Thymus (tissue), 14 donors: ENCODE results near the gene ZBED4. TPM values are rescaled to one million over a fixed set of nuclear protein-coding genes. Genes with fewer than 3 reads are reported as not detected.

Source experiments
- DNase-seq, 9 donors: peaks; one replicate each; pipeline ENCODE4 v3.0.0-alpha.2; 2013; ENCODE audit warnings: low spot score in 9 of 9, low read depth in 6 of 9, missing footprints in 1 of 9
- H3K27ac ChIP-seq, 2 donors: one replicate each; pipeline ENCODE4 v1.5.1; 2013; ENCODE audit warnings: control low read depth in 1 of 2, low read depth in 1 of 2, low read length in 1 of 2, mild to moderate bottlenecking in 1 of 2, moderate library complexity in 1 of 2
- H3K27me3 ChIP-seq, 2 donors: one replicate each; pipeline ENCODE4 v1.5.1; 2013; ENCODE audit warnings: low read length in 1 of 2; ENCODE audit not compliant: control insufficient read depth in 2 of 2, insufficient read depth in 1 of 2
- H3K36me3 ChIP-seq, 2 donors: one replicate each; pipeline ENCODE4 v1.5.1; 2013; ENCODE audit warnings: low read length in 1 of 2, mild to moderate bottlenecking in 1 of 2, moderate library complexity in 1 of 2; ENCODE audit not compliant: control insufficient read depth in 2 of 2, insufficient read depth in 2 of 2
- H3K4me1 ChIP-seq, 2 donors: one replicate each; pipeline ENCODE4 v1.5.1; 2013; ENCODE audit warnings: low read length in 2 of 2; ENCODE audit not compliant: control insufficient read depth in 2 of 2, insufficient read depth in 2 of 2
- H3K4me3 ChIP-seq, 2 donors: one replicate each; pipeline ENCODE4 v1.5.1; 2013; ENCODE audit warnings: low read length in 2 of 2, control low read depth in 1 of 2, mild to moderate bottlenecking in 1 of 2
- H3K9me3 ChIP-seq, 2 donors: one replicate each; pipeline ENCODE4 v1.5.1; 2013; ENCODE audit warnings: low read length in 1 of 2, mild to moderate bottlenecking in 1 of 2; ENCODE audit not compliant: control insufficient read depth in 2 of 2, insufficient read depth in 1 of 2
- WGBS: extraction: QIAGEN DNeasy Blood & Tissue Kit; methylation state at CpG from one replicate; pipeline ENCODE4 v1.1.7; 2013; 5-methylcytosine and 5-hydroxymethylcytosine counted together
- long read RNA-seq, 10 donors: transcript quantifications; one replicate each; lab custom pipeline, GENCODE V29; 2026
- polyA plus RNA-seq: library from polyadenylated mRNA; stranded (reverse); fragments of 200-250 nt; gene quantifications from one replicate; pipeline ENCODE4 v1.2.3, GENCODE V29; 2013
- total RNA-seq: library from RNA; stranded (reverse); fragments of 120-200 nt; gene quantifications from one replicate; pipeline ENCODE4 v1.2.4, GENCODE V29; 2013
- donor health status: healthy.

ZBED4 gene, protein sequence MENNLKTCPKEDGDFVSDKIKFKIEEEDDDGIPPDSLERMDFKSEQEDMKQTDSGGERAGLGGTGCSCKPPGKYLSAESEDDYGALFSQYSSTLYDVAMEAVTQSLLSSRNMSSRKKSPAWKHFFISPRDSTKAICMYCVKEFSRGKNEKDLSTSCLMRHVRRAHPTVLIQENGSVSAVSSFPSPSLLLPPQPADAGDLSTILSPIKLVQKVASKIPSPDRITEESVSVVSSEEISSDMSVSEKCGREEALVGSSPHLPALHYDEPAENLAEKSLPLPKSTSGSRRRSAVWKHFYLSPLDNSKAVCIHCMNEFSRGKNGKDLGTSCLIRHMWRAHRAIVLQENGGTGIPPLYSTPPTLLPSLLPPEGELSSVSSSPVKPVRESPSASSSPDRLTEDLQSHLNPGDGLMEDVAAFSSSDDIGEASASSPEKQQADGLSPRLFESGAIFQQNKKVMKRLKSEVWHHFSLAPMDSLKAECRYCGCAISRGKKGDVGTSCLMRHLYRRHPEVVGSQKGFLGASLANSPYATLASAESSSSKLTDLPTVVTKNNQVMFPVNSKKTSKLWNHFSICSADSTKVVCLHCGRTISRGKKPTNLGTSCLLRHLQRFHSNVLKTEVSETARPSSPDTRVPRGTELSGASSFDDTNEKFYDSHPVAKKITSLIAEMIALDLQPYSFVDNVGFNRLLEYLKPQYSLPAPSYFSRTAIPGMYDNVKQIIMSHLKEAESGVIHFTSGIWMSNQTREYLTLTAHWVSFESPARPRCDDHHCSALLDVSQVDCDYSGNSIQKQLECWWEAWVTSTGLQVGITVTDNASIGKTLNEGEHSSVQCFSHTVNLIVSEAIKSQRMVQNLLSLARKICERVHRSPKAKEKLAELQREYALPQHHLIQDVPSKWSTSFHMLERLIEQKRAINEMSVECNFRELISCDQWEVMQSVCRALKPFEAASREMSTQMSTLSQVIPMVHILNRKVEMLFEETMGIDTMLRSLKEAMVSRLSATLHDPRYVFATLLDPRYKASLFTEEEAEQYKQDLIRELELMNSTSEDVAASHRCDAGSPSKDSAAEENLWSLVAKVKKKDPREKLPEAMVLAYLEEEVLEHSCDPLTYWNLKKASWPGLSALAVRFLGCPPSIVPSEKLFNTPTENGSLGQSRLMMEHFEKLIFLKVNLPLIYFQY
- total RNA-seq = 9.9 TPM
- polyA plus RNA-seq = 6.4 TPM
- long read RNA-seq, donor 1 = 0 reads
- long read RNA-seq, donor 2, full-length matches to known transcripts = 11 of 11 reads
- long read RNA-seq, donor 2, partial matches to known transcripts = 0 of 11 reads
- long read RNA-seq, donor 2, other reads (novel, unspliced or antisense) = 0 of 11 reads
- long read RNA-seq, donor 3, full-length matches to known transcripts = 5 of 5 reads
- long read RNA-seq, donor 3, partial matches to known transcripts = 0 of 5 reads
- long read RNA-seq, donor 3, other reads (novel, unspliced or antisense) = 0 of 5 reads
- long read RNA-seq, donor 4, full-length matches to known transcripts = 7 of 7 reads
- long read RNA-seq, donor 4, partial matches to known transcripts = 0 of 7 reads
- long read RNA-seq, donor 4, other reads (novel, unspliced or antisense) = 0 of 7 reads
- long read RNA-seq, donor 5, full-length matches to known transcripts = 4 of 4 reads
- long read RNA-seq, donor 5, partial matches to known transcripts = 0 of 4 reads
- long read RNA-seq, donor 5, other reads (novel, unspliced or antisense) = 0 of 4 reads
- long read RNA-seq, donor 6, full-length matches to known transcripts = 4 of 4 reads
- long read RNA-seq, donor 6, partial matches to known transcripts = 0 of 4 reads
- long read RNA-seq, donor 6, other reads (novel, unspliced or antisense) = 0 of 4 reads
- long read RNA-seq, donor 7, full-length matches to known transcripts = 4 of 4 reads
- long read RNA-seq, donor 7, partial matches to known transcripts = 0 of 4 reads
- long read RNA-seq, donor 7, other reads (novel, unspliced or antisense) = 0 of 4 reads
- long read RNA-seq, donor 8, full-length matches to known transcripts = 3 of 3 reads
- long read RNA-seq, donor 8, partial matches to known transcripts = 0 of 3 reads
- long read RNA-seq, donor 8, other reads (novel, unspliced or antisense) = 0 of 3 reads
- long read RNA-seq, donor 9, full-length matches to known transcripts = 6 of 6 reads
- long read RNA-seq, donor 9, partial matches to known transcripts = 0 of 6 reads
- long read RNA-seq, donor 9, other reads (novel, unspliced or antisense) = 0 of 6 reads
- long read RNA-seq, donor 10, full-length matches to known transcripts = 9 of 9 reads
- long read RNA-seq, donor 10, partial matches to known transcripts = 0 of 9 reads
- long read RNA-seq, donor 10, other reads (novel, unspliced or antisense) = 0 of 9 reads

DNA sequence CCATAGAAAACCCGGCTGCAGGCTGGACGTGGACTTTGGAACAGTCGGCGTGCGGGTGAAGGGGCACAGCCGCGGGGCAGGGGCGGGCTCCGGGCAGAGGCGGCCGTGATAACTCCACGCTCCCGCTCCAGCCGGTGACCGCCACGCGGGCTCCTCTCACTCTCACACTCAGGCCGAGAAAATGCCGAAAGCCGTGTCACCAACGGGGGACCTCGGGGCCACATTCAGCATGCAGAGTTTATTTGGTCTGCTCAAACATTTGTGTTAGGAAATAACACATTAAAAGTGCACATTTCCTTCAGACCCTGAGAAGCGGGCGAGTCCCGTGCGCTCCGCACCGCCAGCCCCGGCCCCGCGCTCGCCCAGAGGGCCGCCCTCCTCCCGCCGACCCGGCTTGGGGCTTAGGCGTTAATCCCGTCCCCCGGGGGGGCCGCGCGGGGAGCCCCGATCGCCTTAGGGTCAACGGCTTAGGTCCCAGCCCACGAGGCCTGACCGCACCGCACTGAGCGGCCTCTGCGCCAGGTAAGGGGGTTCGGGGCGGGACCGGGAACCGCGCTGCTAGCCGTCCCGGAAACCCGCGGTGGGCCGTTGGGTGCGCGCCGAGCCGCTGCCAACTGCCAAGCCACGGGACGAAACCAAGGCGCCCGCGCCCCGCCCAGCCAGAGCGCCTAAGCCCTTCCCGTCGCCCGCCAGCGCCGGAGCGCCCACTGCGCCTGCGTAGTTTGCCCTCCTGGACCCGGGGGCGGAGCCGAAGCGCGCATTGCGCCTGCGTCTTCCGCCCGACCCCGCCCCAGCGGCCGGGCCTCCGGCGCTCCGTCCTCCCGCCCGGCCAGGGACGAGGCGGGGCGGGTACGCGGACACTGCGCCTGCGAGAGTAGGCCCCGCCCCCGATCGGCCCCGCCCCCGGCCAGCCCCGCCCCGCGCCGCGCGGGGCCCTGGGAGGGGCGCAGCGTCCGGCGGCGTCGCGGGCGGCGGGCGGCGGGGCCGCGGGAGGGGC, at the start of gene ZBED4:
ZBED4 (plus strand) TSS at position 947 of the 997 bp plus-strand sequence. CDS start 29,819 bp downstream, outside the sequence.
- WGBS = 1% methylated on average over 127 of the region's 127 CpGs
- H3K4me1 ChIP-seq = peaks cover 22 to 71% of the 10 kb centered on the region in 2 donors
- DNase-seq = peak; percentile 82 to 99 (median 96)

DNA sequence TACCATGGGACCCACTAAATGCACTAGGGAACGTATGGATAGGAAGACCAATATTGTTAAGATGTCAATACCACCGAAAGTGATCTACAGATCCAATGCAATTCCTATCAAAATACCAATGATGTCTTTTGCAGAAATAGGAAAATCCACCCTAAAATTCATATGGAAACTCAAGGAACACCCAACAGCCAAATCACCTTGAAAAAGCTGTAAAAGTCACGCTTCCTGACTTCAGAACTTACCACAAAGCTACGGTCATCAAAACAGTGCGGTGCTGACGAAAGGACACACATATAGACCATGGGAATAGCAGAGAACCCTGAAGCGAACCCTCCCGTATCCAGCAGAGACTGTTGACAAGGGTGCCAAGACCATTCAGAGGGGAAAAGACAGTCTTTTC, 46.5 kb upstream of the ZBED4 start:
- peaks cover 21 to 27% of the 10 kb centered on the region in 2 donors for H3K36me3 ChIP-seq
- no peak for DNase-seq
- H3K27me3 ChIP-seq = no peaks in the 10 kb centered on the region
- H3K27ac ChIP-seq = no peak overlapping the region
- H3K4me1 ChIP-seq = peaks cover 7% of the 10 kb centered on the region in 2 donors
- 98% methylated on average over 8 of the region's 8 CpGs for WGBS
- H3K4me3 ChIP-seq = no peak overlapping the region
- no peaks in the 10 kb centered on the region for H3K9me3 ChIP-seq

More for the DNA sequence above, at the start of gene ZBED4:
- H3K4me3 ChIP-seq = peak within 1 kb of the TSS; percentile 73 to 89
- H3K9me3 ChIP-seq = no peaks in the 10 kb centered on the region
- H3K27me3 ChIP-seq = peaks cover 25 to 38% of the 10 kb centered on the region in 2 donors
- H3K27ac ChIP-seq = peak within 1 kb of the TSS; percentile 90 to 95
- H3K36me3 ChIP-seq = no peaks in the 10 kb centered on the region

DNA sequence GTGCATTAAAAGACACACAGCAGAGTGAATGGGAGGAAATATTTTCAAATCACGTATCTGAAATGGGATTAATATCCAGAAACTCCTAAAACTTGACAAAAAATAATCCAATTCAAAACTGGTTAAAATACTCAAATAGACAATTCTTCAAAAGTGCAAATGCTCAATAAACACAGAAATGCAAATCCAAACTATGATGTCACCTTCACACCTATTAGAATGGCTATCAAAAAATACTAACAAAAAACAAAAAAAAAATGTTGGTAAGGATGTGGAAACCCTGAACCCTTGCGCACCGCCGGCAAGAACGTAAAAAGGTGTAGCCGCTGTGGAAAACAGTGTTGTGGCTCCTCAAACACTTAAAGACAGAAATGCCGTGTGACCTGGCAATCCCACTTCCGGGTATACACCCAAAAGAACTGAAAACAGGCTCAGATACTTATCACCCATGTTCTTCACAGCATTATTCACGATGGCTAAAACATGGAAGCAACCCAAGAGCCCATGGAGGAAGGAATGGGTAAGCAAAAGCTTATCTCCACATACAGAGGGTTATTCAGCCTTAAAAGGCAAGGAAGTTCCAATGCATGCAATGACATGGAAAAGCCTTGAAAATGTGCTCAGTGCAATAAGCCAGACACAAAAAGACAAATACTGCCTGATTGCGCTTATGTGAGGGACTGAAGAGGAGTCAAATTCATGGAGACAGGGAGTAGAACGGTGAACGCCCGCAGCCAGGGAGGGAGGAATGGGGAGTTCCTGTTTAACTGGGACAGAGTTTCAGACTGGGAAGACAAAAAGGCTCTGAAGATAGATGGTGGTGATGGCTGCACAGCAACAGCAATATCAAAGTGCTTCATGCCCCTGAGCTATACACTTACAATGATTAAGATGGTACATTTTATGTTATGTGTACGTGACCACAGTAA, 45.6 kb upstream of the ZBED4 start:
- Histone ChIP-seq H3K4me3 (no peak overlapping the region), H3K9me3 (no peaks in the 10 kb centered on the region), H3K27me3 (no peaks in the 10 kb centered on the region), H3K27ac (peak overlapping the region in 1 of 2 donors; percentile 36), H3K4me1 (peaks cover 7% of the 10 kb centered on the region in 2 donors), H3K36me3 (peaks cover 23 to 28% of the 10 kb centered on the region in 2 donors)
- no peak for DNase-seq
- 46% methylated on average over 14 of the region's 14 CpGs for WGBS

DNA sequence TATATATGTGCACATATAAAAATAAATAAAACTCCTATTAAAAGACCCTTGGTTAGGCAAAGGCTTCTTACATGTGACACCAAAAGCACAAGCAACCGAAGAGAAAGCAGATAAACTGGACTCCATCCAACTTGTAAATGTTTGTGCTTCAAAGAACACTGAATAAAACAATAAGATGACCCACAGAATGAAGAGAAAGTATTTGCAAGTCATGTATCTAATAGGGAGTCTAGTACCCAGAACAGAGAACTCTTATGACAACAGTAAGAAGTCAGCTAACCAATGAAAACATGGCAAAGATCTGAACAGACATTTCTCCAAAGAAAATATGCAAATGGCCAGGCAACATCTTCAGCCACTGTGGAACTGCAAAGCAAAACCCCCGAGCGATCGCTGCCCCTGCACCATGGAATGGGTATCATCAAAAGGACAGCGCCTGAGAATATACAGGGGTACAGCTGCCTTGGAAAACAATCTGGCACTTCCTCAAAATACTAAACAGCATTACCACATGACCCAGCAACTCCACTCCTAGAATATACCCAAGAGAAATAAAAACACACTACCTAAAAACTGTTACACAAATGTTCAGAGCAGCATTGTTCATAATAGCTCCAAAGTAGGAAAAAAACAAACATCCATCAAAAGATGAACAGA, 43.2 kb upstream of the ZBED4 start:
- no peak for DNase-seq
- no peak overlapping the region for H3K4me3 ChIP-seq
- H3K36me3 ChIP-seq = peaks cover 20 to 31% of the 10 kb centered on the region in 2 donors
- H3K27ac ChIP-seq = no peak overlapping the region
- H3K27me3 ChIP-seq = no peaks in the 10 kb centered on the region
- WGBS = 80% methylated on average over 5 of the region's 5 CpGs
- no peaks in the 10 kb centered on the region for H3K9me3 ChIP-seq
- H3K4me1 ChIP-seq = peaks cover 7% of the 10 kb centered on the region in 2 donors

DNA sequence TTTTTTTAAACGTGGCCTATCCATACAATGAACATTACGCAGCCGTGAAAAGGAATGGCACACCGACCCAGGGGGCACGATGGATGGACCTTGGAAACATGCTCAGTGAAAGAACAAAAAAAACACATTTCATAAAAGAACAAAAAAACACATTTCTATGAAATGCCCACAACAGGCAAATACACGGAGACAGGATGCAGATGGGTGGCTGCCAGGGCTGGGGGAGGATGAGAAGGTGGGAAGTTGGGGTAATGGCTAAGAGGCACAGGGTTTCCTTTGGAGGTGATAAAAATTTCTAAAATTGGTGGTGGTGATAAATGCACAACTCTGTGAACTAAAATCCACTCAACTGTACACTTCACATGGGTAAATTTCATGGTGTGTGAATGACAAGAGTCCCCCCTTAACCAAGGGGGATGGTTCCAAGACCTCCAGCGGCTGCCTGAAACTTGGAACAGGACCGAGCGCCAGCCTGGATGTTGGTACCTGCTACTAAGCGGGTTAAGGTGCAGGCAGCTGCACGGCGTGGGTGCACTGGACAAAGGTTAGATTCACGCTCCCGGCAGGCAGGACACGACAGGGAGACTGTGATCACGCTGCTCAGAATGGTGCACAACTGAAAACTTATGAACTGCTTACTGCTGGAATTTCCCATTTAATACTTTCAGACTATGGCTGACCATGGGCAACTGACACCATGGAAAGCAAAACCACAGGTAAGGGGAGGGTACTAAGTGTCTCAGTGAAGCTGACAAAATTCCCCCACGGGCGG, 42.4 kb upstream of the ZBED4 start:
- peak overlapping the region in 1 of 2 donors; percentile 18 for H3K27ac ChIP-seq
- no peaks in the 10 kb centered on the region for H3K27me3 ChIP-seq
- H3K4me1 ChIP-seq = peaks cover 6 to 7% of the 10 kb centered on the region in 2 donors
- H3K4me3 ChIP-seq = no peak overlapping the region
- H3K36me3 ChIP-seq = peaks cover 27 to 38% of the 10 kb centered on the region in 2 donors
- no peak for DNase-seq
- H3K9me3 ChIP-seq = no peaks in the 10 kb centered on the region
- 35% methylated on average over 18 of the region's 18 CpGs for WGBS
